NCI-H1105 treated with DMSO at 0.1 percent for 48 hours (cell line): ENCODE measurements around the gene BNC2.

Experiments used
- DNase-seq: peaks from one replicate; lab custom pipeline; 2025; lab: John Stamatoyannopoulos, UW

The BNC2 gene

DNA sequence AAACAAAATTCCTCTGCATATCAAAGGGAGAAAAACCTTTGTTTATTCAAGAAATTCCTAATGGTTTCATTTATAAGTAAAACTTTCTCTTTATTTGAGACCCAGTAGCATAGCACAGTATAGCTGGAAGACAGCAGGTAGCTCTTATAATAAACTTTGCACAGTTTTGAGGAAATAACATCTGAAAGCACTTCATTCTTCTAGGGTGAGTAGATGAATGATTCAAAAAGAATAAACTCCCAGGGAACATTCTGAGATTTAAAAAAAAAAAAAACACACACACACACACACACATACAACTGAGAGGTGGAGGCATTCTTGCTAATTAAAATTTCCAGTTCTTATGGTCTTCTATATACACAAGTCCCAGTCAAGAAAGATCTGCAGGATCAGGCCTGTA lies 197.3 kb downstream of the BNC2 start:
- DNase-seq, result no peak

GRCh38 chr9:16672501-16672900 lies 198.0 kb downstream of the BNC2 start:
- no peak for DNase-seq

GRCh38 chr9:16671591-16672137 lies 198.8 kb downstream of the BNC2 start:
- no peak for DNase-seq

DNA sequence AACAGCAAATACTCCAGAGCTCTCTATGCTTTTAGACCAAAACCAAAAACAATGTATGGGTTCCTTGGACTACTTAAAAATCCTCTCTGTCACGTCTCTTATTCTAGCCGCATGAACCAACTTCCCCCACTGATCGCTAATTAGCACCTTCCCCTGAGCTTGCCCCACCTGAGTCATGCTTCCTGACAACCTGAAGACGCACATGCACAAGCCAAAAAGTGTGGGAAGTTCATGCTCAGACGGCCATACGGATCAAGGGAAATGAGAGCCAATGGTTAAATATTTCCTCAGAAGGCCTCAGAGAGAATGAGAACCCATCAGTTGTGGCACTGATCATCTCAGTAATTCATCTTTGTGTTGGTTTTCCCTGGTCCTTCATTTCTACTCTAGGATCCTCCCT lies 199.7 kb downstream of the BNC2 start:
- no peak for DNase-seq

GRCh38 chr9:16668734-16669295 lies 201.7 kb downstream of the BNC2 start:
- DNase-seq, result no peak

DNA sequence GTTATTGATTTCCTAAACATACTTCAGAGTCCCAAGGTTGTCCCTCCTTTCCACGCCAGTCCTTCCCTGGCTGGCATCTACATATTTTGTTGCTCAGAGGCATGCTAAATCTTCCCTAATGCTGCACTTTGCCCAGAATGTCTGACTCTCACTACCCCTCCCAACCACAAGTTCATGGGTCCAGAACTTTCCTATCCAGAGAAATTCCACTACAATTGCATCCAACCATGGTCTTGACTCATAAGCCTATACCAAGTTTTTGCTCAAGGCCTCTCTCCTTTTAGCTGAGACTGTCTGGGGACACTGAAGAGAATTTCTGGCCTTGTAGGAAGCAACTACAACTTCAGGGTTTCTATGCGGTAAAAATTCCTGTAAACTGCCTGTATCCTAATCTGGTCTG lies 206.3 kb downstream of the BNC2 start:
- no peak for DNase-seq

GRCh38 chr9:16661816-16662215 lies 208.7 kb downstream of the BNC2 start:
- DNase-seq, result no peak

- no peak for DNase-seq
These were observed 211.4 kb downstream of the BNC2 start for GRCh38 chr9:16659096-16659495.

DNA sequence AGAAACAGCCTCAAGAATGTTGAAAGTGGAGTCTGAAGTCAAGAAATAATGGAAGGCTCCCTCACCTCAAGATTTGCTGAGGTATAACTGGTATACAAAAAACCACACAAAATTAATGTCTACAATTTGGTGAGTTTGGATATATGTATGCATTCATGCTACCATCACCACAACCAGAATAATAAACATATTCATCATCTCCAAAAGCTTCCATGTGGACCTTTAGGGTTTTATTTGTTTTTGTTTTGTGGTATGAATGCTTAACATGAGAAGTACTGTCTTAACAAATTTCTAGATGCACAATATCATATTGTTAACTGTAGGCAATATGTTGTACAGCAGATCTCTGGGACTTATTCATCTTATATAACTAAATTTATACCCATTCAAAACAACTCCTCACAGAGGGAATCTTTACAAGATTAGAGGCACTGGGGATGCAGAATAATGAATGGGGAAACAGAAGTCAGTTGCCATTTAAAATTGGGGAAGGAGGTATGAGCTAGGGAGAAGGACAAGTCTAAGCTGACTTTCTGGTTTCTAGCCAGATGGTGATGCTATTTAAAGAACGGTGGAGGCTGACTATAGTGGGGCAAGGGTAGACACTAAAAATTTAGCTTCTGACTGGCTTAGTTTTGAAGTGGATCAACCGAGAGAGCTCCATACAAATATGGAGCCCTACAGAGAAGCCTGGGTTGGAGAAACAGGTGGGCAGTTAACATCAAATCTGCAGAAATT lies 213.9 kb downstream of the BNC2 start:
- no peak for DNase-seq

DNA sequence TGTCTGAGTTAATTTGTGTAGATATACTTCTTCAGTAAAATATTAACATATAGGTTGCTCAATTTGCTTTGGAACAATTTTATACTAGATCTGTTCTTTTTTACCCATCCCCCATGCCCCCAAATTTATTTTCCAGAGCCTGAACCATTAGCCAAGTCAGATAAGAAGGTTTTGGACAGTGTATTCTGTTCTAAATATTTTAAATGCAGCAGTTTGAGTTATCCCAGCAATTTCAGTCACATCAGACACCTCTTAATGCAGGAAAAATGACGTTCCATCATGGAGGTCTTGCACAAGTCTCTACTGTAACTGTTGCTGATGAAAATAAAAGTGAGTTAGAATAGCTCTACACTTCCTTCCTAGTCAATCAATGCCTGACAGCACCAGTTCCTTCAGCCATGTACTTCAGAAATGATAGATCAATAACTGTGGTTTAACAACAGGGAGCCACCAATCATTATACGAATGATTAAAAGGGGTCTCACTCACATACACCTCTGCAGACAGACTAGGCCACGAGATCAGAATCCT lies 215.8 kb downstream of the BNC2 start:
- DNase-seq, result no peak

- no peak for DNase-seq
These were observed 216.7 kb downstream of the BNC2 start for GRCh38 chr9:16653491-16654399.

DNA sequence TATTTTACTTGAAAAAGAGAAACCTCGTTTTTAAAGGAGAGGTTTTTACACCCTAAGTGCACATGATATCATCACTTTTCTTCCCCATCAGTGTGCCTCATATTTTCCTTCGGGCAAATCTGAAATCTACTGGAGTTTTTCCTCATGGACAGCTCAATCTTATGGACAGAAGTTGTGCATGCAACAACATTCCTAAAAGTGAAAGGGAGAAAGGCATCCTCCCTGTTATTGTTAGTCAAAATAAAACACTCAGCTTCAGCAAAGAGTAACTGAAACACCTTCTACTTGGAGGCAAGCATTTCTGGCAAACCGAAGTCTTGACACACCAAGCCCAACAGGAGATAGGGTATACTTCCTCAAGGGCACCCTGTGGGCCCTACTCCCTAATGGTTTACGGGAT lies 217.9 kb downstream of the BNC2 start:
- no peak for DNase-seq

- DNase-seq, result no peak
These were observed 219.0 kb downstream of the BNC2 start for GRCh38 chr9:16651446-16651964.

DNA sequence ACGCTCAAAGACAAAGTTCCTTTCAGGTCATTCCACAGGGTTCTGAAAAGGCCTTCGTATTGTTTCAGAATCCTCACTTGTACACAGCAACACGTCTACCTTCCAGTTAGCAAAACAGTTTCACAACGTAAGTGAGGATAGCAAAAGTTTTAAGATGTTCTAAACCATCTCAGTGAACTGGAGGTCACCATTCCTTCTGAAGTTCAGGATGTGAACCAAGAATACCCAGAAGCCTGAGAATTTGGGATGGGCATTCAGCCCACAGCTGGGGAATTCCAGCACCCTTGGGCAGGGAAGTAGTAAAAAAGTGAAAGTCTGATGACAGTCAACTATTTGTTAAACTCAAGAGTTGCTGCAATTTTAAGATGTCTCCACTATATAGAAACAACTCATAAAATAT lies 224.5 kb downstream of the BNC2 start:
- DNase-seq, result no peak

DNA sequence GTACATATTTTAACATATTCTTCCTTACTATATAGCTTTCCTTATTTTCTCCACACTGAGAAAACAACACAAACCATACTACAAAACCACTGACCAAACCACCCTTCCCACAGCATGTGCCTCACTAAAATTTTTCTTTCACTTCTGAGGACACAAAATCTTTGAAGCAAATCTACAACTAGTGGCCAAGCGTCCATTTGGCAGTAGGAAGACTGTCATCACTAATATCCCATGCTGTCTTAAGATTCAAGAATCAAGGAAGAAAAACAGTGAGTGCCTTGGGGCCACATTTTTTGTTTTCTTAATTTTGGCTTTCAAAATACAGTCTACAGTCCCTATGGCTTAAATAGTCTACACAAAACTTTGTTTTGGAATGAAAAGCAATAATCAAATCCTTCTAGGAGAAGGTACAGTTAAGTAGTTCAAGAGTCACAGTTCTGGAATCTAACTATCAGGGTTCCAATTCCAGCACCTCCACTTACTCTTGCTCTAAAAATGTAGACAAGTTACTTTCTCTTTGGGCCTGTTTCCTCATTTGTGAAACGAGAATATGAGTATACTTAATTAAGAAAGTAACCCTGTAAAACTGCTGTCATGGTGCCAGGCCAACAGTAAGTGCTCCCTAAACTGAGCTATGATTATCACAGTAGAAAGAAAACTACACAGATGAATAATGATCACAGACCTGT lies 227.9 kb downstream of the BNC2 start:
- no peak for DNase-seq

DNA sequence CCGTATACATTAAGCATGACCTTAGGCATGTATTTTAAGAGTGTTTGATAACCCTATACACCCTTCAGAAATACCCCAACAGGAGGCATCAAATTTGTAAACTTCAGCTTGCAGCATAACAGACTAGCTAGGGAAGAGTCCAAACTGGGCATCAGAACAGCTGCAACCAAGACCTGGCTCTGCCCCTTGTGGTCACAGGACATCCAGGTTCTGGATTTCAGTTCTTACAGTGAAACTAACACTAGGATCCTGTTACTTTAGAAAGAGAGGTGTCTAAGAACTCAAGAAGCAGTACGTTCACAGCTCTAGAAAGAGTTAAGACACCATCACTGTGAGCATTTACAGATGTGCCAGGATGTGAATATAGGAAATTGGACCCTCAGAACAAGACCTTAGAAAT lies 229.8 kb downstream of the BNC2 start:
- DNase-seq, result no peak

- no peak for DNase-seq
These were observed 230.8 kb downstream of the BNC2 start for GRCh38 chr9:16639644-16640043.

DNA sequence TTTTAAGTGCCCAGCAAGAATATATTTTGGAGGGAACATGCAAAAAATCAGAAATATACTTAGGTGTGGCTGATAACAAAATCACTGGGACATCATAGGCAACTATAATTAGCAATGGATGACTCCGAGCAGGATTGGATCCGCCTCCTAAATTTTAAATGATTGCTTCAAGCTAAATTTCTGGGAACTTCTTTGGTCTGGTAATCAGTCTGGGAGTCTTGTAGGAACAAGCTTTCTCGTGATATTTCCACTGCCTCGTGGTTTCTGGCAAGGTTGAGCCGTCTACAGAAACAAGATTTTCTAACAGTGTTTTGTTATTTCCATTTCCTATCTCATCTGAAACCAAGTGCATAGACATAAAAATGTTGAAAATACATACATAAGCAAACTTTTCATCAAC lies 232.6 kb downstream of the BNC2 start:
- no peak for DNase-seq

DNA sequence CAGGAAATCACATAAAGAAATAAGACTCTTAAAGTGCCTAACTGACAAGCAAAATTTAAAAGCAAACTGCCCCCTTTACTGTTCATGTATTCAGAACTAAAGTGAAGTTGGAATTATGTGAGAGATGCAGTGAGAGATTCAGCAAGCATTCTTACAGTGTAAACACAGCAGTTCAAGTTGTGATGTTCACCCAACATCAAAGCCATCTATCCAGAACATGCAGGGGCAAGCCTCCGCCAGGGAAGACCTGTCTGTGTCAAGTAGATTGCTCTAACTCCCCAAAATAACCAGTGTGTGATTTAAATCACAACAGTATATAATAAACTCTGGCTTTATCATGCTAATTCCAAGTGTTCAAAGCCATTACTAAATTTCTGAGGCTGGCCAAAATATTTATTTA lies 233.3 kb downstream of the BNC2 start:
- peak; percentile 14 for DNase-seq

GRCh38 chr9:16633794-16634193 lies 236.7 kb downstream of the BNC2 start:
- no peak for DNase-seq

DNA sequence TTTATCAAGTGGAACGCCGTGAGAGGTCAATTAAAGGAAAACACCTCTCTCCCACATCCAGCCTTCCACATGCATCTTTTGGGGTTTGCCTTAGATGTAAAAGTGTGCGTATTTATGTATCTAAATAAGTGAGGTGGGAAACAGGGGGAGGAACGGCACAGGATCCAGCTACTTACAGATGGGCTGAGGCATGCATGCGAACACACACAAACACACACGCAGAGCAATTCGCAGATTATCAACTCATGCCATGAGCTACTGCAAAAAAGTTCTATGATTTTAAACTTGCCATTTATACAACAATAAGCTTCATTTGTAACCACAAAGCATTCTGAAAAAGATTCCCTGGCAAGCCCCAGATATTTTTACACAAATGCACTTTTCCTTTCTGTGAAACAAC lies 242.1 kb downstream of the BNC2 start:
- no peak for DNase-seq

- DNase-seq, result no peak
These were observed 242.5 kb downstream of the BNC2 start for GRCh38 chr9:16627967-16628366.
